H9 (cell line): Measurements from ENCODE around the gene PLA2G2F. TPM values are rescaled to one million over a fixed set of nuclear protein-coding genes. Genes with fewer than 3 reads are reported as not detected.

Experiments
- DNase-seq: peaks from one replicate; pipeline ENCODE4 v3.0.0-alpha.2; 2017
- H2AFZ ChIP-seq: one replicate; pipeline ENCODE4 v1.6.1; 2013; ENCODE audit warnings: mild to moderate bottlenecking, low read length, control low read depth, moderate library complexity
- H2AK5ac ChIP-seq: 2 replicates; pipeline ENCODE4 v1.6.1; 2013; ENCODE audit warnings: low read length, control low read depth, mixed read lengths; ENCODE audit not compliant: insufficient read length
- H2BK120ac ChIP-seq: one replicate; pipeline ENCODE4 v1.6.1; 2013; ENCODE audit warnings: low read depth, mild to moderate bottlenecking, low read length, control low read depth, inconsistent platforms; ENCODE audit not compliant: poor library complexity, severe bottlenecking
- H2BK12ac ChIP-seq: 2 replicates; pipeline ENCODE4 v1.6.1; 2013; ENCODE audit warnings: low read length, control low read depth, mixed read lengths, low read depth; ENCODE audit not compliant: insufficient read length
- H2BK15ac ChIP-seq: 2 replicates; pipeline ENCODE4 v1.6.1; 2013; ENCODE audit warnings: low read depth, low read length, control low read depth
- H2BK20ac ChIP-seq: one replicate; pipeline ENCODE4 v1.6.1; 2013; ENCODE audit warnings: low read depth, mild to moderate bottlenecking, low read length, control low read depth, inconsistent platforms; ENCODE audit not compliant: poor library complexity, severe bottlenecking
- H2BK5ac ChIP-seq: 2 replicates; pipeline ENCODE4 v1.6.1; 2013; ENCODE audit warnings: low read length, control low read depth, mixed read lengths; ENCODE audit not compliant: insufficient read length
- H3K14ac ChIP-seq: 2 replicates; pipeline ENCODE4 v1.6.1; 2013; ENCODE audit warnings: low read length, control low read depth; ENCODE audit not compliant: insufficient read depth
- H3K18ac ChIP-seq: 2 replicates; pipeline ENCODE4 v1.6.1; 2013; ENCODE audit warnings: low read depth, mild to moderate bottlenecking, mixed read lengths, low read length, control low read depth; ENCODE audit not compliant: insufficient read length
- H3K23ac ChIP-seq: 2 replicates; pipeline ENCODE4 v1.6.1; 2013; ENCODE audit warnings: low read length, control low read depth, mixed read lengths, low read depth; ENCODE audit not compliant: insufficient read length
- H3K23me2 ChIP-seq: 2 replicates; pipeline ENCODE4 v1.6.1; 2013; ENCODE audit warnings: low read depth, mild to moderate bottlenecking, mixed read lengths, low read length, control low read depth; ENCODE audit not compliant: insufficient read length, poor library complexity, severe bottlenecking
- H3K27ac ChIP-seq: 2 replicates; pipeline ENCODE4 v1.5.1; 2013; ENCODE audit warnings: low read length, control low read depth, mixed read lengths, low read depth; ENCODE audit not compliant: insufficient read length
- H3K27me3 ChIP-seq: 2 replicates; pipeline ENCODE4 v1.6.1; 2013; ENCODE audit warnings: low read length, control low read depth, inconsistent platforms; ENCODE audit not compliant: insufficient read depth
- H3K4ac ChIP-seq: 2 replicates; pipeline ENCODE4 v1.6.1; 2013; ENCODE audit warnings: low read depth, mild to moderate bottlenecking, control low read depth, inconsistent platforms, low read length, moderate library complexity
- H3K4me1 ChIP-seq: 2 replicates; pipeline ENCODE4 v1.6.1; 2013; ENCODE audit warnings: low read length, control low read depth, inconsistent platforms; ENCODE audit not compliant: insufficient read depth
- H3K4me2 ChIP-seq: 2 replicates; pipeline ENCODE4 v1.6.1; 2013; ENCODE audit warnings: low read length, control low read depth, mixed read lengths; ENCODE audit not compliant: insufficient read length, insufficient read depth
- H3K56ac ChIP-seq: 2 replicates; pipeline ENCODE4 v1.6.1; 2013; ENCODE audit warnings: low read depth, mild to moderate bottlenecking, mixed read lengths, low read length, control low read depth; ENCODE audit not compliant: insufficient read length
- H3K79me1 ChIP-seq: 2 replicates; pipeline ENCODE4 v1.6.1; 2013; ENCODE audit warnings: low read depth, mild to moderate bottlenecking, moderate library complexity, low read length, control low read depth, inconsistent platforms; ENCODE audit not compliant: insufficient read depth, poor library complexity, severe bottlenecking
- H3K79me2 ChIP-seq: 2 replicates; pipeline ENCODE4 v1.6.1; 2013; ENCODE audit warnings: low read length, control low read depth, inconsistent platforms; ENCODE audit not compliant: insufficient read depth
- H3K9ac ChIP-seq: 2 replicates; pipeline ENCODE4 v1.6.1; 2013; ENCODE audit warnings: low read length, control low read depth, mixed read lengths; ENCODE audit not compliant: insufficient read length; ENCODE audit errors: extremely low read depth
- H3K9me3 ChIP-seq: one replicate; pipeline ENCODE4 v1.6.1; 2013; ENCODE audit warnings: low read depth, low read length, inconsistent platforms; ENCODE audit not compliant: control insufficient read depth
- H3T11ph ChIP-seq: one replicate; pipeline ENCODE4 v1.6.1; 2013; ENCODE audit warnings: mild to moderate bottlenecking, low read length, control low read depth, inconsistent platforms
- H4K20me1 ChIP-seq: one replicate; pipeline ENCODE4 v1.6.1; 2013; ENCODE audit not compliant: control insufficient read depth, insufficient read length, insufficient read depth
- H4K5ac ChIP-seq: 2 replicates; pipeline ENCODE4 v1.6.1; 2013; ENCODE audit warnings: low read depth, mild to moderate bottlenecking, mixed read lengths, low read length, control low read depth; ENCODE audit not compliant: insufficient read length
- H4K8ac ChIP-seq: replicated peaks from 2 replicates; pipeline ENCODE4 v1.6.1; 2013; ENCODE audit warnings: low read length, control low read depth, mixed read lengths, low read depth; ENCODE audit not compliant: insufficient read length
- H4K91ac ChIP-seq: 2 replicates; pipeline ENCODE4 v1.6.1; 2013; ENCODE audit warnings: low read depth, mild to moderate bottlenecking, moderate library complexity, mixed read lengths, low read length, control low read depth; ENCODE audit not compliant: insufficient read length
- H3K27ac Mint-ChIP-seq, 3 experiments: 2 replicates in 2 of 3; 3 replicates in 1 of 3; pipeline ENCODE4 v1.8.0; 2020 to 2021; ENCODE audit warnings: mixed read lengths in 3 of 3, mild to moderate bottlenecking in 1 of 3, moderate library complexity in 1 of 3
- H3K27me3 Mint-ChIP-seq: 2 replicates; pipeline ENCODE4 v1.8.0; 2021; ENCODE audit warnings: low read depth, mild to moderate bottlenecking, moderate library complexity, mixed read lengths
- H3K36me3 Mint-ChIP-seq, 3 experiments: 2 replicates in 2 of 3; 3 replicates in 1 of 3; pipeline ENCODE4 v1.8.0; 2020 to 2021; ENCODE audit warnings: low read depth in 3 of 3, mixed read lengths in 3 of 3; ENCODE audit not compliant: insufficient read depth in 1 of 3
- H3K4me1 Mint-ChIP-seq, 2 experiments: 2 replicates each; pipeline ENCODE4 v1.8.0; 2020; ENCODE audit warnings: mixed read lengths in 2 of 2
- H3K4me3 Mint-ChIP-seq, 2 experiments: 2 replicates in 1 of 2; 3 replicates in 1 of 2; pipeline ENCODE4 v1.8.0; 2020 to 2021; ENCODE audit warnings: mild to moderate bottlenecking in 2 of 2, mixed read lengths in 2 of 2, moderate library complexity in 1 of 2
- H3K9me3 Mint-ChIP-seq, 2 experiments: 2 replicates in 1 of 2; 3 replicates in 1 of 2; pipeline ENCODE4 v1.8.0; 2020; ENCODE audit warnings: mild to moderate bottlenecking in 2 of 2, mixed read lengths in 2 of 2, moderate library complexity in 1 of 2
- WGBS: extraction: QIAGEN DNeasy Blood & Tissue Kit; methylation state at CpG from one replicate; pipeline ENCODE4 v1.1.7; 2013; ENCODE audit warnings: missing lambda C conversion rate, low lambda C conversion rate, mixed read lengths; ENCODE audit not compliant: insufficient read length; ENCODE audit errors: extremely low coverage; 5-methylcytosine and 5-hydroxymethylcytosine counted together
- total RNA-seq: library from RNA; stranded (reverse); gene quantifications from 2 replicates; pipeline ENCODE4 v1.2.1, GENCODE V29; 2021
- TF ChIP-seq, protein P1 (sequence below): fragments of 200-600 bp; sonication (generic); conservative IDR thresholded peaks from 3 replicates; pipeline ENCODE4 v1.8.0; 2021; ENCODE audit warnings: antibody characterized with exemption, mild to moderate bottlenecking

Gene PLA2G2F
- total RNA-seq, 1 experiment from 2014 or later: not detected

DNA sequence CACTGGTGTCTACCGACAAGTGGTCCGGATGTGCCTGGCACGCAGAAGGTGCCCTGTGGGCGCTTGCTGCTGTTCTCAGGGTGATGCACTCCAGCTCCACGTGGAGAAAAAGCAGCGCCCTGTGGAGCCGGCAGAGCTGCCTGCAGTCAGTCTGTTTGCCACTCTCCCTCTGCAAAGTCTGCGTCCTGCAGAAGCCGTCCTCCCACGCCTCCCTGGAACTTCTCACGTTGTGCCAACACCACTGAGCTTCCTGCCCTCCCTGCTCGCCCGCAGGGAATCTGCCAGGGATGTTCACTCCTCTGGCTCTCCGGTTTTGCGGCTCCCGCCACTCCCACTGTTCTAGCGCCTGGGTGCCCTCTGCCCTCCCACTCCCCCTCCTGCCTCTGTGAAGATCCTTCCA lies 26.9 kb downstream of the PLA2G2F start:
- no peak overlapping the region for H2BK12ac ChIP-seq
- H3K27ac Mint-ChIP-seq: no peak overlapping the region; a peak in 1 of 7 replicates

More for the DNA sequence above, 26.9 kb downstream of the PLA2G2F start:
- Mint-ChIP-seq H3K4me1 (peaks cover 7 to 8% of the 10 kb centered on the region in 2 experiments), H3K36me3 (peaks cover 2 to 7% (median 6%) of the 10 kb centered on the region in 3 experiments; a peak in 5 of 7 replicates), H3K27me3 (peaks cover 16% of the 10 kb centered on the region), H3K9me3 (peaks cover 19 to 25% of the 10 kb centered on the region in 2 experiments), H3K4me3 (no peak overlapping the region)
- Histone ChIP-seq H3K4me1 (peaks cover 3% of the 10 kb centered on the region; the same call in 1 of the 2 replicates), H4K8ac (no peak overlapping the region), H2BK5ac (no peak overlapping the region), H3K4ac (no peak overlapping the region), H3K9me3 (no peaks in the 10 kb centered on the region), H2AFZ (no peak overlapping the region), H4K5ac (no peak overlapping the region), H3K79me1 (no peaks in the 10 kb centered on the region), H3K27me3 (no peaks in the 10 kb centered on the region), H2AK5ac (no peak overlapping the region), H2BK20ac (no peak overlapping the region), H2BK15ac (no peak overlapping the region), H3K9ac (no peak overlapping the region), H3K27ac (no peak overlapping the region), H4K20me1 (no peaks in the 10 kb centered on the region), H3K23ac (no peak overlapping the region), H3K4me2 (no peak overlapping the region), H3K56ac (no peak overlapping the region), H3K18ac (no peak overlapping the region), H3K79me2 (no peaks in the 10 kb centered on the region), H3K14ac (no peak overlapping the region), H4K91ac (no peak overlapping the region), H3K23me2 (no peaks in the 10 kb centered on the region), H2BK120ac (no peak overlapping the region), H3T11ph (no peak overlapping the region)
- DNase-seq: no peak
- TF ChIP-seq, protein P1, sequence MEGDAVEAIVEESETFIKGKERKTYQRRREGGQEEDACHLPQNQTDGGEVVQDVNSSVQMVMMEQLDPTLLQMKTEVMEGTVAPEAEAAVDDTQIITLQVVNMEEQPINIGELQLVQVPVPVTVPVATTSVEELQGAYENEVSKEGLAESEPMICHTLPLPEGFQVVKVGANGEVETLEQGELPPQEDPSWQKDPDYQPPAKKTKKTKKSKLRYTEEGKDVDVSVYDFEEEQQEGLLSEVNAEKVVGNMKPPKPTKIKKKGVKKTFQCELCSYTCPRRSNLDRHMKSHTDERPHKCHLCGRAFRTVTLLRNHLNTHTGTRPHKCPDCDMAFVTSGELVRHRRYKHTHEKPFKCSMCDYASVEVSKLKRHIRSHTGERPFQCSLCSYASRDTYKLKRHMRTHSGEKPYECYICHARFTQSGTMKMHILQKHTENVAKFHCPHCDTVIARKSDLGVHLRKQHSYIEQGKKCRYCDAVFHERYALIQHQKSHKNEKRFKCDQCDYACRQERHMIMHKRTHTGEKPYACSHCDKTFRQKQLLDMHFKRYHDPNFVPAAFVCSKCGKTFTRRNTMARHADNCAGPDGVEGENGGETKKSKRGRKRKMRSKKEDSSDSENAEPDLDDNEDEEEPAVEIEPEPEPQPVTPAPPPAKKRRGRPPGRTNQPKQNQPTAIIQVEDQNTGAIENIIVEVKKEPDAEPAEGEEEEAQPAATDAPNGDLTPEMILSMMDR: no peak
- WGBS: no CpG with 5 or more reads among the region's 17 CpGs
